Measurements from ENCODE around the gene MPRIP. TPM values are rescaled to one million over a fixed set of nuclear protein-coding genes. Genes with fewer than 3 reads are reported as not detected.

Gene MPRIP
- total RNA-seq, 2 donors from 2014 or later = 235 to 252 TPM

DNA sequence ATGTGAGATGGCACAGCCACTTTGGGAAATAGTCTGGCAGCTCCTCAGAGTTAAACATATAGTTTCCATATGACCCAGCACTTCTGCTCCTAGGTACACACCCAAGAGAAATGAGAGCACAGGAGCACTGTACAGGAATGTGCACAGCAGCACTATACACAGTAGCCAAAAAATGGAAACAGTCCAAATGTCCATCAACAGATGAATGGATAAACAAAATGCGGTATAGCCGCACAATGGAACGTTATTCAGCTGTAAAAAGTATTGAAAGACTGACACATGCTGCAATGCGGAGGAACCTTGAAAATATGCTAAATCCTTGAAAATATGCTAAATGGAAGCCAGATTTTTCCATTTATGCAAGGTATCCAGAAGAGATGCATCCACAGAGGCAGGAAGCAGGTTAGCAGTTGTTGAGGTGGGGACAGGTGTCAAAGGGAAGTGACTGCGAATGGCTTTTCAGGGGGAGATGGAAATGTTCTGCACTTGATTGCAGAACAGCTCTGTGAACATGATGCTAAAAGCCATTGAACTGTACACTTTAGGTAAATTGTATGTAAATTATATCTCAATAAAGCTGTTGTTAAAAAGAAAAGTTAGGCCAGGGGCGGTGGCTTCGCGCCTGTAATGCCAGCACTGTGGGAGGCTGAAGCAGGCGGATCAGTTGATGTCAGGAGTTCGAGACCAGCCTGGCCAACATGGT lies 80.7 kb downstream of the MPRIP start:
- H3K36me3 ChIP-seq = peaks cover 6% of the 10 kb centered on the region
- H3K27me3 ChIP-seq (replicated peaks; ENCODE audit: insufficient read depth) = no peaks in the 10 kb centered on the region
- DNase-seq (ENCODE audit: low spot score) (no peak), ATAC-seq (ENCODE audit: insufficient number of reproducible peaks, low FRiP score, low read depth) (no peak)
- TF ChIP-seq, protein P1, sequence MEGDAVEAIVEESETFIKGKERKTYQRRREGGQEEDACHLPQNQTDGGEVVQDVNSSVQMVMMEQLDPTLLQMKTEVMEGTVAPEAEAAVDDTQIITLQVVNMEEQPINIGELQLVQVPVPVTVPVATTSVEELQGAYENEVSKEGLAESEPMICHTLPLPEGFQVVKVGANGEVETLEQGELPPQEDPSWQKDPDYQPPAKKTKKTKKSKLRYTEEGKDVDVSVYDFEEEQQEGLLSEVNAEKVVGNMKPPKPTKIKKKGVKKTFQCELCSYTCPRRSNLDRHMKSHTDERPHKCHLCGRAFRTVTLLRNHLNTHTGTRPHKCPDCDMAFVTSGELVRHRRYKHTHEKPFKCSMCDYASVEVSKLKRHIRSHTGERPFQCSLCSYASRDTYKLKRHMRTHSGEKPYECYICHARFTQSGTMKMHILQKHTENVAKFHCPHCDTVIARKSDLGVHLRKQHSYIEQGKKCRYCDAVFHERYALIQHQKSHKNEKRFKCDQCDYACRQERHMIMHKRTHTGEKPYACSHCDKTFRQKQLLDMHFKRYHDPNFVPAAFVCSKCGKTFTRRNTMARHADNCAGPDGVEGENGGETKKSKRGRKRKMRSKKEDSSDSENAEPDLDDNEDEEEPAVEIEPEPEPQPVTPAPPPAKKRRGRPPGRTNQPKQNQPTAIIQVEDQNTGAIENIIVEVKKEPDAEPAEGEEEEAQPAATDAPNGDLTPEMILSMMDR (IDR thresholded peaks at IDR 0.05) = no peak
- no peaks in the 10 kb centered on the region for H3K9me3 ChIP-seq
- peaks cover 41 to 63% of the 10 kb centered on the region in 2 donors for H3K4me1 ChIP-seq (ENCODE audit: control insufficient read depth in 1 of 2, low read depth in 2 of 2)
- H3K4me3 ChIP-seq = no peak overlapping the region
- H3K27ac ChIP-seq = no peak overlapping the region

DNA sequence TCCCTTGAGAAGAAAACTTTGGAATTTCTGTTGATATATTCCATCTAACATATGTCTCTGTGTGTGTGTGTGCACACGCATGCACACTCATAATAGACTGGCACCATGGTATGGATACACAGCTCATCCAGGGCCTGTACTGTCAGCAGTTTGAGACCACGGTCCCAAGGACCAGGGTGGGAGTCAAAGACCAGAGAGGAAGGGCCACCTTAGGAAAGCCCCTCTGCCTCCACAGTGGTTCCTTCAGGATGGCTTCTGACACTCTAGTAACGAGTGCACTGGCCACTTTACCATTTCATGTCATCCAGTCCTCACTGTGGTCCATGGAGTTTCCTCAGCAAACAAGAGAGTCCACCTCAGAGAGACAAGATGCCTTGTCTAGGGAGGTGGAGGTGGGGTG lies 82.1 kb downstream of the MPRIP start:
- DNase-seq (ENCODE audit: low spot score) = no peak
- Histone ChIP-seq H3K27me3 (replicated peaks; ENCODE audit: insufficient read depth) (no peaks in the 10 kb centered on the region), H3K27ac (no peak overlapping the region), H3K36me3 (peaks cover 10% of the 10 kb centered on the region), H3K4me3 (no peak overlapping the region), H3K9me3 (no peaks in the 10 kb centered on the region), H3K4me1 (ENCODE audit: control insufficient read depth in 1 of 2, low read depth in 2 of 2) (peaks cover 28 to 49% of the 10 kb centered on the region in 2 donors)
- ATAC-seq (ENCODE audit: insufficient number of reproducible peaks, low FRiP score, low read depth) = no peak
- TF ChIP-seq, protein P1 (IDR thresholded peaks at IDR 0.05) = no peak

DNA sequence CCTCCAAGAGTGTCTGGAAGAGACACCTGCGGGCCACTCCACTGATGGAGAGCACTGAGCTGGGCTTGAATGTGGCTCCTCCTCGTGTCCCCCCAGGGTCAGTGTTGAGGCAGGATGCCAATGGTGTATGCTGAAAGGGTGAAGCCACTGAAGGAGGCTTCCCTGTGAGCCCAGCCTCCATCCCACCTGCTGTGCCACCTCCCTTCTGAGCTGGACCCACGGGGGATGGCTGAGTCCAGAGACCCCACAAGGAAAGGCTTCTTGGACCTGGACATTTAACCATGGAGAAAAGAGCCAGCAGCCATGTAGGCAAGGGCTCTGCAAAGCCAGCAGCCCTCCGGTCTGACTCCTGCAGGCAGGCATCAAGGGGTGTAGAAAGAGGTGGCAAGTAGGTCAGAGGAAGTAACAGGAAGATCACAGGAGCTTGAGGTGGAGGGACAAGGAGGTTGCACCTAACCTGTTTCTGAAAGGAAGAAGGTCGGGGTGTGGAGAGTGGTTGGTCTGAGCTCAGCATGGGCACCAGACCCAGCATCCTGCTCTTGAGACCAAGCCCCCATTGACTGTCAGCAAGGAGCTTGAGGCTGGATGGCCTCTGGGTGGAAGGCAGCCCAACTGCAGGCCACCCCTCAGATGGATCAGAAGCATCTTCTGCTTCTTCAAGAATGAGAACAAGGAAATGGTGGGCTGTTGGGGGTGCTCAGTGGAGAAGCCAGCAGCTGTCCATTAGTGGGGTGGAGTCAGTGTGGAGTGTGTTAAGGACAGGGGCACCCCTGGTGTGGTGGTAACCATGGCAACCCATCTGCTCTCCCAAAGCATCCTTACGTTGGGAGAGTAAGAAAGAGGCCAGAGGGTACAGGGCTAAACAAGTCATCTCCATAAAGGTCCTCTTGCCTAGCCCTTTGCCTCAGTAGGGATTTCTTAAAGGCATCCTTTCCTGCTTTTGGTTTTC lies 83.2 kb downstream of the MPRIP start:
- Histone ChIP-seq H3K27ac (peak overlapping the region in 1 of 2 donors; percentile 64), H3K27me3 (replicated peaks; ENCODE audit: insufficient read depth) (no peaks in the 10 kb centered on the region), H3K9me3 (no peaks in the 10 kb centered on the region), H3K4me3 (peak overlapping the region; percentile 23), H3K36me3 (peaks cover 16% of the 10 kb centered on the region), H3K4me1 (ENCODE audit: control insufficient read depth in 1 of 2, low read depth in 2 of 2) (peaks cover 18 to 38% of the 10 kb centered on the region in 2 donors)
- ATAC-seq (ENCODE audit: insufficient number of reproducible peaks, low FRiP score, low read depth) = no peak
- DNase-seq (ENCODE audit: low spot score) = no peak
- TF ChIP-seq, protein P1 (IDR thresholded peaks at IDR 0.05) = no peak

DNA sequence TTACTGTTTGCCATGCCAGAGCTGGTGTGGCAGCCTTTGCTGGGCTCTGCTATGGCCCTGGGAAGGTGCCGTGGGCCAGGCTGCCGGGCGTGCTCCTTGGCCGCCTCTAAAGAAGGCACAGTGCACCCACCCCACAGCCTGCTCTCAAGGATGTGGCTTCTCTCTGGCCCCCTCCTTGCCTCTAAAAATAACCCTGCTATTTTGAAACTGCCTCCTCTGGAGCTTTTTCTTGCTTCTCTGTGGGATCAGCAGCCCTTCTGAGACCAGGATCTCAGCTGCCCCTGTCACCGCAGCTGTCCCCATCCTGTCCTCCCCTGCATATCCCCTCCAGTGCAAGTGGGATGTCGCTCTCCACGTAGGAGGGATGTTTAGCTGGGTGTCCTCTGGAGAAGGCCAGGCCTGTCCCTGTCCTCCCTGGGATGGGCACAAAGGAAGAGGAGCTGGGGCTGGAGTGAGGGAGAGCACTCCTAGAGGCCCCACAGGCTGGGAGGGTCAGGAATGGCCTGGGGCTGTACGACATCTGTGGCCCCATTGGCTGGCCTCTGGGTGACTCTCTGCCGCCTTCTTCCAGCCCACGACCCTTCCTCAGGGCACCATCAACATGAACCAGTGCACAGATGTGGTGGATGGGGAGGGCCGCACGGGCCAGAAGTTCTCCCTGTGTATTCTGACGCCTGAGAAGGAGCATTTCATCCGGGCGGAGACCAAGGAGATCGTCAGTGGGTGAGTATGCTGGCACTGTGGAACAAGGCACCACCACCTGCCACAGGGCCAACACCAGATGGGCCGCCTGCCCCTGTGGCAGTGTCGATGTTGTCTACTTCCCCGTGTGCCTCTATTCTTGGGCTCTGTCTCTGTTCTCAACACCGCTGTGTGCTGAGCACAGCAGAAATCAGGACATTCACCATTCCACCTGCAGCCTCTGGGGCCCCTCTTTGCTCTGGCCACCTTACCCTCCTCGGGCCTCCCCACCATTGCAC lies 84.2 kb downstream of the MPRIP start:
- TF ChIP-seq, protein P1 (IDR thresholded peaks at IDR 0.05) = no peak
- no peak for DNase-seq (ENCODE audit: low spot score)
- no peaks in the 10 kb centered on the region for H3K9me3 ChIP-seq
- H3K36me3 ChIP-seq = peaks cover 19% of the 10 kb centered on the region
- H3K27ac ChIP-seq = peak overlapping the region; percentile 62 to 64
- H3K4me3 ChIP-seq = peak overlapping the region; percentile 23
- no peak for ATAC-seq (ENCODE audit: insufficient number of reproducible peaks, low FRiP score, low read depth)
- H3K4me1 ChIP-seq (ENCODE audit: control insufficient read depth in 1 of 2, low read depth in 2 of 2) = peaks cover 16 to 28% of the 10 kb centered on the region in 2 donors
- no peaks in the 10 kb centered on the region for H3K27me3 ChIP-seq (replicated peaks; ENCODE audit: insufficient read depth)
